Measurements from ENCODE around the gene PLCL2. TPM values are rescaled to one million over a fixed set of nuclear protein-coding genes. Genes with fewer than 3 reads are reported as not detected.
A peak's percentile ranks its signal among the peaks of the same experiment; 100 is the strongest.

The PLCL2 gene
- total and polyA plus RNA-seq, 4 donors = 1.0 to 16.7 (median 7.1) TPM

DNA sequence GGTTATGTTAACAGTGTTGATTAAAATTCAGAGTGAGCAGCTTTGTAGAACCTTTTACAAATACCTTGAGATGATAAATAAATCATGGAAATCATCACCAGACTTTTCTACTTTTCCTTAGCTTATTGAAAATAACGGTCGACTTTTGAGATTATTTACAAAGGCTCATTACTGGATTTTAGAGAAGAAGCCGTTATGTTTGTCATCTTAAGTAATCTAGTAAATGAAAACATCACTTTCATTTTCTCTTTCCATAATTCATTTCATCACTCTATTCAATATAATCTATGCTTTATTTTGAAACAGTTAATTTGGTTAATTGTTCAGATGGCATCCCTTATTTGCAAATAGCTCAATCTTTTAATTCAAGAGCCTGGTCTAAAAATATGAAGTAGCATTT, 3.6 kb downstream of the PLCL2 start:
- WGBS, 2 donors = 21 to 29% methylated on average over 3 of the region's 3 CpGs
- Histone ChIP-seq H3K9me3 (ENCODE audit: control insufficient read depth in 4 of 4, insufficient read depth in 3 of 4, low read length in 3 of 4) (no peaks in the 10 kb centered on the region), H3K9ac (ENCODE audit: insufficient read depth in 1 of 2, low read length in 2 of 2) (no peak overlapping the region), H3K27me3 (ENCODE audit: control insufficient read depth in 3 of 3, insufficient read depth in 3 of 3, low read length in 2 of 3) (no peaks in the 10 kb centered on the region), H3K4me3 (no peak overlapping the region), H3K36me3 (ENCODE audit: control insufficient read depth in 4 of 4, insufficient read depth in 4 of 4, low read length in 4 of 4) (no peaks in the 10 kb centered on the region), H3K27ac (ENCODE audit: low read depth in 1 of 2, low read length in 1 of 2) (no peak overlapping the region), H3K4me1 (ENCODE audit: control insufficient read depth in 5 of 5, insufficient read depth in 5 of 5, low read length in 5 of 5) (peaks cover 0 to 29% (median 5%) of the 10 kb centered on the region in 5 donors)
- DNase-seq (no peak), ATAC-seq (ENCODE audit: insufficient read depth, low FRiP score) (no peak)
- TF ChIP-seq, protein P1, sequence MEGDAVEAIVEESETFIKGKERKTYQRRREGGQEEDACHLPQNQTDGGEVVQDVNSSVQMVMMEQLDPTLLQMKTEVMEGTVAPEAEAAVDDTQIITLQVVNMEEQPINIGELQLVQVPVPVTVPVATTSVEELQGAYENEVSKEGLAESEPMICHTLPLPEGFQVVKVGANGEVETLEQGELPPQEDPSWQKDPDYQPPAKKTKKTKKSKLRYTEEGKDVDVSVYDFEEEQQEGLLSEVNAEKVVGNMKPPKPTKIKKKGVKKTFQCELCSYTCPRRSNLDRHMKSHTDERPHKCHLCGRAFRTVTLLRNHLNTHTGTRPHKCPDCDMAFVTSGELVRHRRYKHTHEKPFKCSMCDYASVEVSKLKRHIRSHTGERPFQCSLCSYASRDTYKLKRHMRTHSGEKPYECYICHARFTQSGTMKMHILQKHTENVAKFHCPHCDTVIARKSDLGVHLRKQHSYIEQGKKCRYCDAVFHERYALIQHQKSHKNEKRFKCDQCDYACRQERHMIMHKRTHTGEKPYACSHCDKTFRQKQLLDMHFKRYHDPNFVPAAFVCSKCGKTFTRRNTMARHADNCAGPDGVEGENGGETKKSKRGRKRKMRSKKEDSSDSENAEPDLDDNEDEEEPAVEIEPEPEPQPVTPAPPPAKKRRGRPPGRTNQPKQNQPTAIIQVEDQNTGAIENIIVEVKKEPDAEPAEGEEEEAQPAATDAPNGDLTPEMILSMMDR (IDR thresholded peaks at IDR 0.05; ENCODE audit: control extremely low read depth, extremely low read depth) = no peak

DNA sequence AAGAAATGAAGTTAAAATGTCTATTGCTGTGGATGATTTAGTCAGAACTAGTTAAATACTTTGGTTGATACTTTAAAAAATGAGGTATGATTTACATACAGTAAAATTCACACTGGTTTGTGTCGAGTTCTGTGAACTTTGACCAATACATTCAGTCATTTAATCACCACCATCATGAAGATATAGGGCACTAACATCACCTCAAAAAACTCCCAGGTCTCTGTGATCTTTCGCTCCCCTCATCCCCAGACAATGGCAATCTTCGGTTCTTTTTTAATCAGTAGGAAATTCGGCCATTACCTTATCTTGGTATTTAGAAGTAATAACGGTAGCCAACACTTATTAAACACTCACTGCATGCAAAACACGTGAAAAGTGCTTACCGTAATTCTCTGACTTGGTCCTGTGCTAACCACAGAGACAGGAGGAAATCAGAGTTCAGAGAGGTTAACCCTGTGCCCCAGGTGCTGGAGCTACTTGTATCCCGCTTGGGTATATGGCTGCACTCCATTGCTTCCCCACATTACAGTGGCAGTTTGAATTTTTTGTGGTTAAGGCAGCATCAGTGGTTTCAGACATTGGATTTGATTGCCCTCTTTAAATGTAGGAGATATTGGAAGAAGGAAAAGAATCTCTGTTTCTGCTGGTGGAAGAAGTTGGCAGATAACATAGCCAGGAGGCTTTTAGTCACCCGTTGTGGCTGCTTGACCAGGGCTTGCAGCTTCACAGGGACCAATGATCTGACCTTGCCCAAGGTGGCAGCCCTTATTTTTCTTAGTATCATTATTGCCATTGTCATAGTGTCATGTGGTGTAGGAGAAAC, 4.2 kb downstream of the PLCL2 start:
- Histone ChIP-seq H3K4me1 (ENCODE audit: control insufficient read depth in 5 of 5, insufficient read depth in 5 of 5, low read length in 5 of 5) (peaks cover 0 to 32% (median 5%) of the 10 kb centered on the region in 5 donors), H3K36me3 (ENCODE audit: control insufficient read depth in 4 of 4, insufficient read depth in 4 of 4, low read length in 4 of 4) (no peaks in the 10 kb centered on the region), H3K27ac (ENCODE audit: low read depth in 1 of 2, low read length in 1 of 2) (peak overlapping the region in 1 of 2 donors; percentile 47), H3K9me3 (ENCODE audit: control insufficient read depth in 4 of 4, insufficient read depth in 3 of 4, low read length in 3 of 4) (no peaks in the 10 kb centered on the region), H3K9ac (ENCODE audit: insufficient read depth in 1 of 2, low read length in 2 of 2) (no peak overlapping the region), H3K4me3 (no peak overlapping the region), H3K27me3 (ENCODE audit: control insufficient read depth in 3 of 3, insufficient read depth in 3 of 3, low read length in 2 of 3) (no peaks in the 10 kb centered on the region)
- DNase-seq = no peak
- ATAC-seq (ENCODE audit: insufficient read depth, low FRiP score) = no peak
- 57 to 60% methylated on average over 9 of the region's 9 CpGs for WGBS, 2 donors
- TF ChIP-seq, protein P1 (IDR thresholded peaks at IDR 0.05; ENCODE audit: control extremely low read depth, extremely low read depth) = no peak

DNA sequence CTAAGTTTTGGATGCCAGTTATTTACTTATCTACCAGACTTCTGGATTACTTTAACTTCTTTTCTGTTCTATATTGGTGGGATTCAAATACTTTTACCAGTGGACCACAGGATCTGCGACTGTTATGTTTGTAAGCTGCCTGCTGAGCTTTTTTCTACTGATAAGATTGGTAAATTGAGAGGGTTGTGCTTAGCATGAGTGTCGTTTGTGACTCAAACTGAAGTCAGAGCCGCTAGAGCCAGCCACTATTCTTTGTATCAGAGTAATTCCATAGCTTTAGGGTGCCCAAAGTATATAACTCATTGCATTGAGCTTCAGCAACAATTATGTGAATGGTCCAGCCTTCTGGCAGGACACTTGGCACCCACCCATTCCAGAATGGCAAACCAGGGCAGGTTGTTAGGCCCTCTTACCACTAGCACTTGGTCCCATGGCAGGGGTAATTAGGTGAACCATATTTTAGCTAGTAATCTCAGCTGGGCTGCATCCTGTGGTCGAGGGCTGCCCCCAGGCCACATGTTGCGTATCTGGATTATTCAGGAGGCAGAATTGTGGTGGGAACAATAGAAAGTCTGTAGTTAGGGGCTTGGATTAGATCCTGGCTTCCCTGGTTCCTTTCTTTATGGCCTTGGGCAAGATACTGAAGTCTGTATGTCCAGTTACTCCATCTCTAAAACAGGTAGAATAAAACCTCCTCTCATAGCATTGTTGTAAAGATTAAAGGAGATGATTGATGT, 6.0 kb downstream of the PLCL2 start:
- ATAC-seq (ENCODE audit: insufficient read depth, low FRiP score) (no peak), DNase-seq (no peak)
- H3K27ac ChIP-seq (ENCODE audit: low read depth in 1 of 2, low read length in 1 of 2) = peak overlapping the region in 1 of 2 donors; percentile 51
- peaks cover 0 to 32% (median 5%) of the 10 kb centered on the region in 5 donors for H3K4me1 ChIP-seq (ENCODE audit: control insufficient read depth in 5 of 5, insufficient read depth in 5 of 5, low read length in 5 of 5)
- no peaks in the 10 kb centered on the region for H3K36me3 ChIP-seq (ENCODE audit: control insufficient read depth in 4 of 4, insufficient read depth in 4 of 4, low read length in 4 of 4)
- WGBS, 2 donors = 93% methylated on average over 5 of the region's 5 CpGs
- H3K27me3 ChIP-seq (ENCODE audit: control insufficient read depth in 3 of 3, insufficient read depth in 3 of 3, low read length in 2 of 3) = no peaks in the 10 kb centered on the region
- H3K9ac ChIP-seq (ENCODE audit: insufficient read depth in 1 of 2, low read length in 2 of 2) = no peak overlapping the region
- TF ChIP-seq, protein P1 (IDR thresholded peaks at IDR 0.05; ENCODE audit: control extremely low read depth, extremely low read depth) = no peak
- no peaks in the 10 kb centered on the region for H3K9me3 ChIP-seq (ENCODE audit: control insufficient read depth in 4 of 4, insufficient read depth in 3 of 4, low read length in 3 of 4)
- no peak overlapping the region for H3K4me3 ChIP-seq
